CD4-positive, alpha-beta T cell treated with Interleukin-6 at 100 ng/mL for 8 hours (primary cell): ENCODE data around the gene NEGR1.

Source experiments
- DNase-seq: peaks from one replicate; pipeline ENCODE4 v3.0.0-alpha.2; 2020; ENCODE audit warnings: mixed read lengths, low spot score

The NEGR1 gene

GRCh38 chr1:71687376-71687775 lies 595.0 kb downstream of the NEGR1 start:
- no peak for DNase-seq

DNA sequence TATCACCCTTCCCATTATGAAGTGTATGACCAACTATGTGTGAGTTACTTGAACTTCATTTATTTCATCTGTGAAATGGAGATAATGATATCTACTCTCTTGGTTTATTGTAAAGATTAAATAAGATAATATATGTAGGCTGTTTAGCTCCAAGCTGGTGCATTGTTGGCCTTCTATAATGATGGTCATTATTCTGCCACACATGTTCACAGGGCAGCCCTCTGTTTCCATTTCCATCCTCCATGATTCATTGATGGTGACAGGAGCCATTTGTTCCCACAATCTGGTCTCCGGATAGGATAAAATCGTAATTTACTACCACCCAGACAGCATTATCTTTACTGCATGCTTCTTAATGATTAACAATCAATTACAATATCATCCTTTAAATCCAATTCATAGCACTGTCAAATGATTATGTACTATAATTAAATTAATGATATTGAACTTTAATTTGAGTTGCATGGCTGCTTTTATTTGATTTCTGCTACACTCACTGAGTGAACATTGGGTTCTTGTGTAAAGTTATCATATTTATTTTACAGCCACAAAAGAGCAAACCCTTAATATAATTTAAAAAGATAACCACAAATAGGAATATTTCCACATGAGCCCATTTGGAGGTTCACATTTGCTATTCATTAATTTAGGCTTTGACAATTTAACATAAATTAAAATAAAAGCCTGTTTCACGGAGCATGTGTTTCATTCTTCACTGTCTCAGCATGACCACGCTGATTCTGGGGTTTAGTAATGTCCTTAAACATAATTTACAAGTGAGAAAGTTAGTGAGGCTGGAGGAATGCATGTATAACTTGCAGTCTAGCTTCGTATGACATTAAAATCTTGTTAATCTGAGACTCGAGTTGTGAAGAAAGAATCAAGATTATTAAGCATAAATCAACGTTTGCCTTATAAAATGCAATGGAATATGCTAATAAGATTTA lies 605.1 kb downstream of the NEGR1 start:
- DNase-seq = no peak

DNA sequence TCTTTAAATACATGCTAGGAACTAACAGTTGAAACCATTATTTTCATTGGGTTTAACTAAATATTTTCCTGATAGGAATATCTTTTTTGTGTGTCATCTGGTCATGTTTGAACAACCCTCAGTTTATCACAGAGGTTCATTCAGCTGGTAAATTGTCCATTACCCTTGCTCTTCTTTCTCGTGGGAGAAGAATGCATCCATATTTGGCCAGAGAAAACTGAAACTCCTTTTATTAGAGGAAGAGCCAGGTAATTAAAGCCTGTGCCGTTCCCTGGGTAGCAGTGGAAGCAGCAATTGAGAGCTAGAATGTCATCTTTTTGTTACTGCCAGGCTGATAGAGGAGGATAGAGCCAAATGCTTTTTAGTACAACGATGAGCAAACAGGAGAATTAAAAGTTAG lies 614.3 kb downstream of the NEGR1 start:
- no peak for DNase-seq

- no peak for DNase-seq
Measured at GRCh38 chr1:71667216-71667615, 615.1 kb downstream of the NEGR1 start.

DNA sequence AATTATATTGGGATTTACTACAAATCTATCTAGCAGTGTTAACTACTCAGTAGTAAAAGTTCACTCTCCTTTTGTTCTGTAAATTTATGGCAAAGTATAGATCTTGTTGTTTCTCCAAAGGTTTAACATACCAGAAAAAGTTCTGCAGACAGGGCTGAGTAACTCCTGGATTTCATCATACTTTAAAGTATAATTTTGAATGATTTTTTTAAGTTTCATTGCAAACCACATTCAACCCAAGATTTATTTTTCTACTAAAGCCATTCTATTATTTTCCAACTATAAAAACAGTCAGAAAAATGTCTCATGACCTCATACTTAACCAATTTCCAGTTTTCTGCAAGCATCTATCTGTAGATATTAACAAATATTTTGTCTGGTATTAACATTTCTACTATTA lies 615.7 kb downstream of the NEGR1 start:
- DNase-seq = no peak

DNA sequence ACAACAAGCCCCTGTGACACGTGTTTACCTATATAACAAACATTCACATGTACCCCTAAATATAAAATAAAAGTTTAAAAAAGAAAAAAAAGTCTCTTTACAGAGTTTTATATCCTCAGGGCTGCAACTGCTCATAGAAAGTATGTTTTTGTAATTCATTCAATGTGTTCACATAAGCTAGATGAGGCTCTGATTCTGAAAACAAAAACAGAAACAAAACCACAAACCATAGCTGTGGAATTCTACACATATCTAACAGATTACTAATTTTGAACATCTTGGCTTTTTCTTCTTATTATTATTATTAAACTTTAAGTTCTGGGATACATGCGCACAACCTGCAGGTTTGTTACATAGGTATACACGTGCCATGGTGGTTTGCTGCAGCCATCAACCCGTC lies 621.9 kb downstream of the NEGR1 start:
- no peak for DNase-seq

GRCh38 chr1:71657891-71658679 lies 624.3 kb downstream of the NEGR1 start:
- DNase-seq = no peak

- DNase-seq = no peak
Measured at GRCh38 chr1:71656902-71657301, 625.4 kb downstream of the NEGR1 start.

- DNase-seq = no peak
Measured at GRCh38 chr1:71655604-71656003, 626.7 kb downstream of the NEGR1 start.

DNA sequence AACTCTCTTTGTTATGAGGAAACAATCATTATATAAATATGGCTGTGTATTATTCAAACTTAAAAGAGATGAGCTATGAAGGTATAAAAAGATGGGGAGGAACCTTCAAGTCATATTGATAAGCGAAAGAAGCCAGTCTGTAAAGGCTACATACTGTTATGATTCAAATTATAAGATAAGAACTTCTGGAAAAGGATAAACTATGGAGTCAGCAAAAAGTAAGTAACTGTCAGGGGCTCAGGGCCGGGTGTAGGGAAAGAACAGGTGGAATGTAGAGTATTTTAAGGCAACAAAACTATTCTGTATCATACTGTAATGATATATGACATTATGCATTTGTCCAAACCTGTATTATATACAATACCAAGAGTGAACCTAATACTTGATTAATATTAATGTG lies 628.4 kb downstream of the NEGR1 start:
- no peak for DNase-seq

GRCh38 chr1:71651214-71651613 lies 631.1 kb downstream of the NEGR1 start:
- no peak for DNase-seq

GRCh38 chr1:71650119-71650518 lies 632.2 kb downstream of the NEGR1 start:
- DNase-seq = no peak

DNA sequence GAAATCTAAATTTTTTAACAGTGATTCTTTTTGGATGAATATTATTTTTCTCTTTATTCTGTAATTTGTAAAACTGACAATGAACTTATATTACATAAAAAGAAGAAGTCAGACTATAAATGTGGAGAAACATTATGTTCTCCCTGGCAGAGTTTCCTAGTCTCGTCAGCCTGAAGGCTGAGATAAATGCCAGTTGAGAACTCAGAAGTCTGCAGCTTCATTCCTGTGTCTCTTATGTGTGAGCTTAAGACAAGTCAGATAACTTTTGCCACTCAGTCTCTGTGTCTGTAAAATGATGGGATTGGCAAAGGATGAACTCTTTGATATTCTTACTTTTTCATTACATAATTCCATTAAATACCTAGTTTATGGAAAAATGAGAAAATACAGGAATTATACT lies 632.7 kb downstream of the NEGR1 start:
- DNase-seq = no peak

GRCh38 chr1:71647513-71648300 lies 634.6 kb downstream of the NEGR1 start:
- DNase-seq = no peak

GRCh38 chr1:71645015-71645414 lies 637.3 kb downstream of the NEGR1 start:
- no peak for DNase-seq

DNA sequence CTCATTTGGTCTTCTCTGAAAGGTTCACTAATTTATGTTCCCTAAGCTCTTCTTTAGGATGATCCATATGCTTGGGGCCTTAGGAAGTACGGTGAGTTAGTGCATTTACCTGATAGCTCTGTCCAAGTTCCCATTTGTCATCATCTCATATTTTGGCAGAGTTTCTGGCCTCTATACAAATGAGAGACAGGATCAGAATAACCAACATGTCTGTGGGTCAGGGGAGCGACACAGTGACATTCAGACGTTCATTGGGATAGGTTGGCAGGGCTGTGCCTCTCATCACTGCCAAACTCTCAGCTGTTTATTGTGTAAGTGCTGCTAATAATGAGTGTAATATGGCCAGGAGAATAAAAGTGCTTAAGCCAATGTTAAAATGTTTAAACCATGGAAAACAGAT lies 640.4 kb downstream of the NEGR1 start:
- no peak for DNase-seq

GRCh38 chr1:71640998-71641397 lies 641.3 kb downstream of the NEGR1 start:
- no peak for DNase-seq

GRCh38 chr1:71640116-71640515 lies 642.2 kb downstream of the NEGR1 start:
- no peak for DNase-seq

DNA sequence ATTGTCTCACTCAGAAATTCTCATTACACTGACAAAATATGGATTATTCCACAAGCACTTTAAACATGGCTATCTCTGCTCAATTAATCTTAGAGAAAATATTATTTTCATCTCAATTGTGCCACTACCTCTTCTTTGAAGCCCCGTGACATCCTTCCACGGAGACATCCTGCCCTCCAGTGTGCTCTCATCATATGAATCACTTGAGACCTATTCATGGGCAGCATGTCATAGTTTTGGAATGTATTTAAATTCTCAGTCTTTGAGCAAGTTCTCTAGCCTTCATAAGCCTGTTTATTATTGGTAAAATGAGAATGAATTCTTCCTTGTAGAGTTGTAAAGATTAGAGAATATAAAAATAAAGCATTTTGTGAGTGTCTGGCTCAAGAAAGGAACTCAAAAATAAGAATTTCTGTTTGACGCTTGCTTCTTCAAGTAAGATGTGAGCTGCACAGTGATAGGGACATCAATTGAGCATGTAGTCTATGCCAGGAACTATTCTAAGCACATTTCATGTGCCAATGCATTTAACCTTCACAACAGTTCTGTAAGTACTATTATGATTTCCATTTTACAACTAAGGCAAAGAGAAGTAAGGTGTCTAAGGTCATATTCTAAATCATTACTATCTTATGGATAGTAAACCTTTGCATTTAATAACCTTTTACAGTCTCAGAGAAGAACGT lies 644.1 kb downstream of the NEGR1 start:
- DNase-seq = no peak

DNA sequence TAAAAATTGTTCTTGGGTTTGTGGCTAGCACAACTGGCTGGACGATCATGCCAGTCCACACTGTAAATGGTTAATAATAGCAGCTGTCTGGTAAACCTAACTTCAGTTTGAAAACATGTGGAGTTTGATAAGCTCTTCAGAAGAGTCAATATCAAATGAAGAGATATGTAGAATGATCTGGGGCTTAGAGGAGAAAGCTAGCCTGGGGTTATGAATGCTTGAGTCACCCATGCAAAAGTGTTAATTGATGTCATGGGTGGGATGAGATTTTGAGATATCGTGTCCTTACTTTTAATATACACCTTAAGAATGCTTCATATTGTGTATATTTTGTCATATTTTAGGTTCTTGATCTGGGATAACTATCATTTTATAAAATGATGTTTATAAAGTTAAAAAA lies 646.8 kb downstream of the NEGR1 start:
- DNase-seq = no peak

DNA sequence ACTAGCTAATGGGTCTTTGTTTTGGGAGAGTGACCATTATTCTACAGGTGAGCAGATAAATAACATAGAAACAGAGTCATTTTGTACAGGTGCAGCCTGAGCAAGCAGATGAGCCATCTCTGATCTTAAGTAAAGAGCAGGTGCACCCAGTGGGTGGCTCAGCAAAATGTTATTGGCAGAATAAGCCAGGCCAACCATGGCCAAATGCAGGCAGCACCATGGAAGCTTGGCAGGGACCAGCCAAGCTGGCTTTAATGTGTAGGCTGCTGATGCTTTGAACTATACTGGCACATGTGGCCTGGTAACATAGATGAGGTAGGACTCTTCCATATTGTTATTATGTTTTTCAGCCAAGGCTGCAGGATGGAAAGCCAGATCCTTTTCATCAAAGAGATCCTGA lies 648.2 kb downstream of the NEGR1 start:
- no peak for DNase-seq

DNA sequence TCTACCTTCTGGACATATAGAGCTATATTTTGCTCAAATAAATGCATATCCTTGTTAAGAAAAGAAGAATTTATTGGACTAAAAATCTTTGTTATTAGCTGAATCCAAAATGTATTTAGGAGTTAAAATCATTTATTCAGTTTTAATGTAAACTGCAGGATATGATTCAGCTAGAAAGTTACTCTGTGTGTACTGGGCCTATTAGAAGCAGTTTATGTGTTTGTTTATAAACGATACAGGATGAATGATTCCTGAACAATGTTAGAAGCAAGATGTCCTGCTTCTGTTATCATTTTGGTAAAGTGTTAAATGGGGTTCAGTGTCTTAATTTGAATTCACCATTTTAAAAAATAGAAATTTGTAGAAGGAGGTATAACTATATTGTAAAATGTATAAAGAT lies 652.3 kb downstream of the NEGR1 start:
- DNase-seq = no peak
